Gastroesophageal sphincter (tissue), 4 donors: Measurements from ENCODE around the gene DCAF7. TPM values are rescaled to one million over a fixed set of nuclear protein-coding genes. Genes with fewer than 3 reads are reported as not detected.

Experiments used
- ATAC-seq: fragments of 150-250 bp; one replicate; pipeline ENCODE4 v1.9.1; 2016; ENCODE audit warnings: mild to moderate bottlenecking, moderate library complexity
- H3K27ac ChIP-seq, 4 donors: fragments of 200-600 bp; sonication (generic) in 3 of 4; 1 replicate in 3 of 4; 2 replicates in 1 of 4; pipeline ENCODE4 v1.5.1; 2016 to 2019
- H3K27me3 ChIP-seq: fragments of 200-600 bp; sonication (generic); one replicate; pipeline ENCODE4 v1.5.1; 2019
- H3K36me3 ChIP-seq, 2 donors: fragments of 200-600 bp; sonication (generic); one replicate each; pipeline ENCODE4 v1.5.1; 2019; ENCODE audit warnings: control low read depth in 1 of 2
- H3K4me1 ChIP-seq, 3 donors: fragments of 200-600 bp; sonication (generic); 1 replicate in 2 of 3; 2 replicates in 1 of 3; pipeline ENCODE4 v1.5.1; 2016 to 2019; ENCODE audit warnings: control low read depth in 2 of 3
- H3K4me3 ChIP-seq, 2 donors: fragments of 200-600 bp; sonication (generic); one replicate each; pipeline ENCODE4 v1.5.1; 2019; ENCODE audit warnings: mild to moderate bottlenecking in 1 of 2, moderate library complexity in 1 of 2
- H3K9me3 ChIP-seq, 3 donors: fragments of 200-600 bp; sonication (generic); one replicate each; pipeline ENCODE4 v1.5.1; 2017 to 2019; ENCODE audit warnings: control low read depth in 2 of 3
- CTCF ChIP-seq, 4 experiments: fragments of 200-600 bp in 2 of 4; fragments of 450-650 bp in 2 of 4; sonication (generic) in 1 of 4; IDR thresholded peaks; one replicate each; pipeline ENCODE4 v1.5.1; 2017 to 2019; ENCODE audit warnings: antibody characterized with exemption in 4 of 4, mild to moderate bottlenecking in 2 of 4, moderate library complexity in 2 of 4
- EP300 ChIP-seq: sonication (generic); formaldehyde crosslinking; IDR thresholded peaks from one replicate; pipeline ENCODE4 v1.6.1; 2017; ENCODE audit warnings: antibody characterized with exemption, mild to moderate bottlenecking
- POLR2A ChIP-seq, 2 donors: fragments of 450-650 bp; IDR thresholded peaks; one replicate each; pipeline ENCODE4 v1.6.1; 2017; ENCODE audit warnings: antibody characterized with exemption in 2 of 2, mild to moderate bottlenecking in 2 of 2, moderate library complexity in 1 of 2
- POLR2AphosphoS5 ChIP-seq: sonication (generic); formaldehyde crosslinking; IDR thresholded peaks from one replicate; pipeline ENCODE4 v1.6.1; 2017; ENCODE audit warnings: antibody characterized with exemption
- WGBS, 2 donors: methylation state at CpG; one replicate each; pipeline ENCODE4 v1.1.5; 2018; ENCODE audit warnings: low coverage in 1 of 2; 5-methylcytosine and 5-hydroxymethylcytosine counted together
- total RNA-seq, 4 donors: library from RNA; depleted of rRNA; stranded (reverse); fragments of >200 nt; gene quantifications; one replicate each; pipeline ENCODE4 v1.1.0, GENCODE V29; 2016

DCAF7 gene
- total RNA-seq, 4 donors from 2014 or later: 27.1 to 50.0 (median 36.8) TPM

- WGBS, 2 donors: 61 to 64% methylated on average over 4 of the region's 6 CpGs
- Histone ChIP-seq H3K9me3 (no peaks in the 10 kb centered on the region), H3K27me3 (no peaks in the 10 kb centered on the region), H3K27ac (no peak overlapping the region), H3K36me3 (peaks cover 0 to 26% of the 10 kb centered on the region in 2 donors), H3K4me1 (peaks cover 3 to 21% (median 4%) of the 10 kb centered on the region in 3 donors), H3K4me3 (no peak overlapping the region)
- ATAC-seq: no peak
- TF ChIP-seq POLR2A (IDR thresholded peaks at IDR 0.05): no peak
- TF ChIP-seq EP300: no peak
- no peak for TF ChIP-seq POLR2AphosphoS5
- TF ChIP-seq CTCF (IDR thresholded peaks at IDR 0.05): no peak
Observed at GRCh38 chr17:63596856-63597586, 46.7 kb downstream of the DCAF7 start.

- Histone ChIP-seq H3K4me1 (peaks cover 3 to 28% (median 4%) of the 10 kb centered on the region in 3 donors), H3K4me3 (no peak overlapping the region), H3K27me3 (no peaks in the 10 kb centered on the region), H3K27ac (no peak overlapping the region), H3K9me3 (no peaks in the 10 kb centered on the region), H3K36me3 (peaks cover 0 to 19% of the 10 kb centered on the region in 2 donors)
- no peak for TF ChIP-seq CTCF (IDR thresholded peaks at IDR 0.05)
- TF ChIP-seq EP300: no peak
- no peak for TF ChIP-seq POLR2AphosphoS5
- no peak for TF ChIP-seq POLR2A (IDR thresholded peaks at IDR 0.05)
- ATAC-seq: no peak
- 86 to 90% methylated on average over 2 of the region's 2 CpGs for WGBS, 2 donors
Observed at GRCh38 chr17:63598281-63598680, 48.0 kb downstream of the DCAF7 start.

- Histone ChIP-seq H3K4me1 (peaks cover 3 to 28% (median 4%) of the 10 kb centered on the region in 3 donors), H3K9me3 (no peaks in the 10 kb centered on the region), H3K4me3 (peak within 1 kb of the TSS; percentile 57 to 91), H3K36me3 (peaks cover 0 to 27% of the 10 kb centered on the region in 2 donors), H3K27ac (peak within 1 kb of the TSS; percentile 57 to 93 (median 90)), H3K27me3 (no peaks in the 10 kb centered on the region)
- peak; percentile 93 for ATAC-seq
- 1 to 3% methylated on average over 12 to 21 of the region's 61 CpGs for WGBS, 2 donors
- TF ChIP-seq EP300 (no peak), CTCF (IDR thresholded peaks at IDR 0.05) (peak in 1 of 4 experiments; percentile 23), POLR2A (IDR thresholded peaks at IDR 0.05) (peak; percentile 61 to 62), POLR2AphosphoS5 (peak; percentile 76)
Observed at GRCh38 chr17:63600569-63601438, 50.5 kb downstream of the DCAF7 start, which contains the start of gene TACO1. TACO1 (plus strand) TSS chr17:63600895; CDS start chr17:63601084, 189 bp downstream.

- Histone ChIP-seq H3K27me3 (no peaks in the 10 kb centered on the region), H3K4me1 (peaks cover 3 to 28% (median 4%) of the 10 kb centered on the region in 3 donors), H3K4me3 (peak overlapping the region; percentile 57 to 91), H3K9me3 (no peaks in the 10 kb centered on the region), H3K27ac (peak overlapping the region; percentile 57 to 93 (median 90)), H3K36me3 (peaks cover 0 to 36% of the 10 kb centered on the region in 2 donors)
- TF ChIP-seq EP300: no peak
- TF ChIP-seq POLR2AphosphoS5: no peak
- no peak for TF ChIP-seq CTCF (IDR thresholded peaks at IDR 0.05)
- 38 to 57% methylated on average over 5 to 7 of the region's 9 CpGs for WGBS, 2 donors
- ATAC-seq: no peak
Observed at GRCh38 chr17:63601439-63602371, 51.4 kb downstream of the DCAF7 start.
